K562 (cell line): ENCODE measurements around the gene IZUMO4. TPM values are rescaled to one million over a fixed set of nuclear protein-coding genes. Genes with fewer than 3 reads are reported as not detected.
A peak's percentile ranks its signal among the peaks of the same experiment; 100 is the strongest.

Experiments
- BACH1 ChIP-seq: fragments of 200-800 bp; sonication (Bioruptor generic); IDR thresholded peaks from 2 replicates; pipeline ENCODE4 v1.6.1; 2016; ENCODE audit warnings: missing genetic modification characterization, missing compliant biosample characterization
- CEBPB ChIP-seq: fragments of 450-650 bp; IDR thresholded peaks from 2 replicates; pipeline ENCODE4 v1.6.1; 2016; ENCODE audit warnings: missing genetic modification characterization, missing compliant biosample characterization
- KDM1A ChIP-seq, 2 experiments: fragments of 450-650 bp; IDR thresholded peaks; 2 replicates each; pipeline ENCODE4 v1.6.1; 2016; ENCODE audit warnings: mild to moderate bottlenecking in 2 of 2
- MCM3 ChIP-seq: fragments of 450-650 bp; IDR thresholded peaks from 2 replicates; pipeline ENCODE4 v1.6.1; 2016
- MEF2A ChIP-seq: IDR thresholded peaks from 2 replicates; pipeline ENCODE4 v1.6.1; 2011; ENCODE audit warnings: low read depth, mild to moderate bottlenecking, low read length, moderate library complexity; ENCODE audit not compliant: control insufficient read depth
- NCOA6 ChIP-seq: fragments of 450-650 bp; IDR thresholded peaks from 2 replicates; pipeline ENCODE4 v1.6.1; 2017; ENCODE audit warnings: mild to moderate bottlenecking
- NR1H2 ChIP-seq: sonication (generic); formaldehyde crosslinking; IDR thresholded peaks from 2 replicates; pipeline ENCODE4 v1.4.0; 2020; ENCODE audit warnings: mild to moderate bottlenecking, missing genetic modification reagents
- RBFOX2 ChIP-seq: fragments of 200-400 bp; formaldehyde crosslinking; IDR thresholded peaks from 2 replicates; pipeline ENCODE4 v1.6.1; 2017; ENCODE audit warnings: low read depth, mild to moderate bottlenecking, low read length, moderate library complexity
- RFX1 ChIP-seq: fragments of 450-650 bp; IDR thresholded peaks from 2 replicates; pipeline ENCODE4 v1.6.1; 2016; ENCODE audit warnings: mild to moderate bottlenecking, moderate library complexity
- SREBF1 ChIP-seq: fragments of 150-350 bp; IDR thresholded peaks from 2 replicates; pipeline ENCODE4 v1.6.1; 2014; ENCODE audit warnings: antibody characterized with exemption, low read depth, low read length, borderline replicate concordance
- TAF9B ChIP-seq: fragments of 450-650 bp; IDR thresholded peaks from 2 replicates; pipeline ENCODE4 v1.6.1; 2018; ENCODE audit warnings: mild to moderate bottlenecking; ENCODE audit not compliant: partially characterized antibody
- ZBTB9 ChIP-seq: fragments of 450-650 bp; formaldehyde crosslinking; IDR thresholded peaks from 2 replicates; pipeline ENCODE4 v1.4.0; 2020; ENCODE audit warnings: mild to moderate bottlenecking, moderate library complexity
- ZNF174 ChIP-seq: fragments of 250-450 bp; sonication (Bioruptor Pico); IDR thresholded peaks from 2 replicates; pipeline ENCODE4 v1.4.0; 2020; ENCODE audit warnings: mild to moderate bottlenecking
- ZNF197 ChIP-seq: fragments of 200-800 bp; sonication (Bioruptor generic); IDR thresholded peaks from 2 replicates; pipeline ENCODE4 v1.6.1; 2016; ENCODE audit warnings: low read depth, missing genetic modification characterization, missing compliant biosample characterization
- ZNF316 ChIP-seq: fragments of 450-650 bp; IDR thresholded peaks from 2 replicates; pipeline ENCODE4 v1.6.1; 2016
- ZNF431 ChIP-seq: sonication (generic); formaldehyde crosslinking; IDR thresholded peaks from 2 replicates; pipeline ENCODE4 v1.8.0; 2022; ENCODE audit warnings: mild to moderate bottlenecking, missing genetic modification reagents
- ZNF609 ChIP-seq: sonication (generic); formaldehyde crosslinking; IDR thresholded peaks from 2 replicates; pipeline ENCODE4 v1.8.1; 2023; ENCODE audit warnings: missing genetic modification reagents, mild to moderate bottlenecking, borderline replicate concordance
- polyA plus RNA-seq, 8 experiments: library from polyadenylated mRNA; depleted of rRNA in 4 of 8; stranded (reverse) in 5 of 8; unstranded in 3 of 8; fragments of >200 nt; fragmentation: Nextera tagmentation in 2 of 8; fragmentation: Illumina TruSeq in 1 of 8; extraction: Ambion mirVana in 2 of 8; extraction: Trizol in 1 of 8; gene quantifications; 2 replicates each; pipeline versions ENCODE4 v1.2.1 to v1.2.3, GENCODE V29; 2011 to 2014; ENCODE audit warnings: inconsistent platforms in 1 of 8, missing spikeins in 1 of 8
- total RNA-seq, 7 experiments: library from RNA; depleted of rRNA in 6 of 7; stranded (reverse); fragments of >200 nt in 6 of 7; fragmentation: Illumina TruSeq in 2 of 7; extraction: Trizol in 2 of 7; gene quantifications; 2 replicates each; pipeline versions ENCODE4 v1.2.1 to v1.2.3, GENCODE V29; 2011 to 2021; ENCODE audit warnings: low replicate concordance in 1 of 7
- TF ChIP-seq, protein P1 (sequence below): fragments of 250-450 bp; sonication (Bioruptor Pico); IDR thresholded peaks from 2 replicates; pipeline ENCODE4 v1.9.0; 2021; ENCODE audit warnings: mild to moderate bottlenecking, inconsistent platforms
- TF ChIP-seq, protein P2 (sequence below): IDR thresholded peaks from 2 replicates; pipeline ENCODE4 v1.6.1; 2014; ENCODE audit warnings: antibody characterized with exemption

The IZUMO4 gene
- total and polyA plus RNA-seq, 9 of the 15 experiments (the other 6 are each of a cell fraction or from before 2014, with no cell fraction given), result 0.07 to 3.9 (median 1.2) TPM

- TF ChIP-seq, protein P1, sequence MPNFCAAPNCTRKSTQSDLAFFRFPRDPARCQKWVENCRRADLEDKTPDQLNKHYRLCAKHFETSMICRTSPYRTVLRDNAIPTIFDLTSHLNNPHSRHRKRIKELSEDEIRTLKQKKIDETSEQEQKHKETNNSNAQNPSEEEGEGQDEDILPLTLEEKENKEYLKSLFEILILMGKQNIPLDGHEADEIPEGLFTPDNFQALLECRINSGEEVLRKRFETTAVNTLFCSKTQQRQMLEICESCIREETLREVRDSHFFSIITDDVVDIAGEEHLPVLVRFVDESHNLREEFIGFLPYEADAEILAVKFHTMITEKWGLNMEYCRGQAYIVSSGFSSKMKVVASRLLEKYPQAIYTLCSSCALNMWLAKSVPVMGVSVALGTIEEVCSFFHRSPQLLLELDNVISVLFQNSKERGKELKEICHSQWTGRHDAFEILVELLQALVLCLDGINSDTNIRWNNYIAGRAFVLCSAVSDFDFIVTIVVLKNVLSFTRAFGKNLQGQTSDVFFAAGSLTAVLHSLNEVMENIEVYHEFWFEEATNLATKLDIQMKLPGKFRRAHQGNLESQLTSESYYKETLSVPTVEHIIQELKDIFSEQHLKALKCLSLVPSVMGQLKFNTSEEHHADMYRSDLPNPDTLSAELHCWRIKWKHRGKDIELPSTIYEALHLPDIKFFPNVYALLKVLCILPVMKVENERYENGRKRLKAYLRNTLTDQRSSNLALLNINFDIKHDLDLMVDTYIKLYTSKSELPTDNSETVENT (CRISPR knock-in tag), result no peak; the same call in none of the 2 replicates
- peak; percentile 87 for TF ChIP-seq BACH1 (tag)
- TF ChIP-seq MEF2A, result 0 out of 2 replicates have a peak, but pooled peaks have one; percentile 20
- TF ChIP-seq, protein P2, sequence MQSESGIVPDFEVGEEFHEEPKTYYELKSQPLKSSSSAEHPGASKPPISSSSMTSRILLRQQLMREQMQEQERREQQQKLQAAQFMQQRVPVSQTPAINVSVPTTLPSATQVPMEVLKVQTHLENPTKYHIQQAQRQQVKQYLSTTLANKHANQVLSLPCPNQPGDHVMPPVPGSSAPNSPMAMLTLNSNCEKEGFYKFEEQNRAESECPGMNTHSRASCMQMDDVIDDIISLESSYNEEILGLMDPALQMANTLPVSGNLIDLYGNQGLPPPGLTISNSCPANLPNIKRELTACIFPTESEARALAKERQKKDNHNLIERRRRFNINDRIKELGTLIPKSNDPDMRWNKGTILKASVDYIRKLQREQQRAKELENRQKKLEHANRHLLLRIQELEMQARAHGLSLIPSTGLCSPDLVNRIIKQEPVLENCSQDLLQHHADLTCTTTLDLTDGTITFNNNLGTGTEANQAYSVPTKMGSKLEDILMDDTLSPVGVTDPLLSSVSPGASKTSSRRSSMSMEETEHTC, result 0 out of 2 replicates have a peak, but pooled peaks have one; percentile 64
- TF ChIP-seq CEBPB (tag), result peak; percentile 93
- no peak for TF ChIP-seq ZNF174 (CRISPR knock-in tag)
- TF ChIP-seq NR1H2 (CRISPR knock-in tag), result 0 out of 2 replicates have a peak, but pooled peaks have one; percentile 58
- peak; percentile 73 for TF ChIP-seq TAF9B
- no peak for TF ChIP-seq MCM3
- no peak for TF ChIP-seq ZNF609 (CRISPR knock-in tag)
- TF ChIP-seq SREBF1, result peak; percentile 92
- peak; percentile 94; the same call in 1 of the 2 replicates for TF ChIP-seq ZNF197 (CRISPR knock-in tag)
- no peak for TF ChIP-seq NCOA6
- no peak for TF ChIP-seq ZNF431 (CRISPR knock-in tag)
- TF ChIP-seq ZBTB9 (CRISPR knock-in tag), result peak; percentile 94; the same call in 1 of the 2 replicates
- no peak for TF ChIP-seq KDM1A (IDR thresholded peaks at IDR 0.05)
- TF ChIP-seq RBFOX2, result peak; percentile 97
- TF ChIP-seq ZNF316, result no peak
- TF ChIP-seq RFX1, result no peak
Observed at GRCh38 chr19:2059422-2060201, 37.1 kb upstream of the IZUMO4 start (continued).
